Activated B cell treated with CpG ODN at 0.5 μM for 24 hours (primary cell): ENCODE data around the gene LNX2. TPM values are rescaled to one million over a fixed set of nuclear protein-coding genes. Genes with fewer than 3 reads are reported as not detected.

ENCODE experiments used
- ATAC-seq: fragments of 200-7000 bp; cut with Tn5 transposase; one replicate; pipeline ENCODE4 v1.10.0; 2021; ENCODE audit warnings: low read depth, mild to moderate bottlenecking, moderate library complexity
- CTCF ChIA-PET: fragments of 350-600 bp; sonication (Branson Sonifier 250); formaldehyde crosslinking; loops from one replicate; lab custom pipeline; 2021; ENCODE audit warnings: antibody characterized with exemption; lab: Charles Lee
- POLR2A ChIA-PET: fragments of 350-600 bp; sonication (Branson Sonifier 250); formaldehyde crosslinking; loops from one replicate; lab custom pipeline; 2021; ENCODE audit warnings: antibody characterized with exemption; lab: Charles Lee
- DNase-seq: peaks from one replicate; pipeline ENCODE4 v3.0.0; 2022
- H3K27ac Mint-ChIP-seq: one replicate; pipeline ENCODE4 v1.8.0; 2020; ENCODE audit warnings: mixed read lengths
- H3K27me3 Mint-ChIP-seq: one replicate; pipeline ENCODE4 v1.8.0; 2021; ENCODE audit warnings: mixed read lengths
- H3K36me3 Mint-ChIP-seq: one replicate; pipeline ENCODE4 v1.8.0; 2021; ENCODE audit warnings: low read depth, mixed read lengths
- H3K4me1 Mint-ChIP-seq: one replicate; pipeline ENCODE4 v1.8.0; 2021; ENCODE audit warnings: mixed read lengths
- H3K4me3 Mint-ChIP-seq: one replicate; pipeline ENCODE4 v1.8.0; 2020; ENCODE audit warnings: mild to moderate bottlenecking, mixed read lengths
- H3K9me3 Mint-ChIP-seq: one replicate; pipeline ENCODE4 v1.8.0; 2020; ENCODE audit warnings: mixed read lengths
- CTCF ChIP-seq: fragments of 200-600 bp; IDR thresholded peaks from one replicate; pipeline ENCODE4 v1.8.0; 2022; ENCODE audit warnings: antibody characterized with exemption, mild to moderate bottlenecking
- intact Hi-C: fragments of 100-400 bp; cut with micrococcal nuclease; formaldehyde crosslinking; loops from one replicate; pipeline ENCODE4 v1.15.1; 2024
- total RNA-seq: library from RNA; stranded (reverse); gene quantifications from 2 replicates; pipeline ENCODE4 v1.2.3, GENCODE V29; 2022

Gene LNX2
- total RNA-seq, 1 donor from 2014 or later: 7.1 TPM

DNA sequence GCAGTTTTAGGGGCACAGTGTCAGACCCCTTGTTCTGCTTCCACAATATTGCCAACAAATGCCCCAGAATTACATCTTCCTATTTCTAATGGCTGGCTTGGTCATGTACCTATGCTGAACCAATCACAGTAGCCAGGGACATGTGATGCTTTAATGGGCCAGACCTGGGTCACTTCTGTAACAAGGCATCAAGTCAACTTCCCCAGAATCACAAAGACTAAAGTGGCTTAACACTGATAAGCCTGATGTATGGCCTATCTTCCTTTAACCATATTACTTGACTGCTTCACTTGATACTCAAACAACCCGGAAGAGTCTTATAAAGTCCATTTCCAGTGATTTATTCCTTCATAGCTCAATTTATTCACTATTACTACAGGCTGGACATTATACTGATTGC lies 19.6 kb downstream of the LNX2 start:
- Mint-ChIP-seq H3K36me3 (no peaks in the 10 kb centered on the region), H3K4me3 (no peak overlapping the region), H3K4me1 (peaks cover 23% of the 10 kb centered on the region), H3K9me3 (no peaks in the 10 kb centered on the region), H3K27me3 (no peaks in the 10 kb centered on the region), H3K27ac (no peak overlapping the region)
- no peak for ATAC-seq
- ChIA-PET CTCF (no interaction called here), POLR2A (interaction anchor here (1.5 kb wide), 1 partner anchor 20 kb away, joined by 5 read pairs; the partner anchor contains the start of gene LNX2)
- DNase-seq: no peak
- intact Hi-C loops: no loop called here
- no peak for TF ChIP-seq CTCF

- H3K4me3 Mint-ChIP-seq: no peak overlapping the region
- no peak for ATAC-seq
- CTCF ChIA-PET: no interaction called here
- H3K36me3 Mint-ChIP-seq: no peaks in the 10 kb centered on the region
- no peaks in the 10 kb centered on the region for H3K9me3 Mint-ChIP-seq
- no peak for TF ChIP-seq CTCF
- intact Hi-C loops: no loop called here
- no peak overlapping the region for H3K27ac Mint-ChIP-seq
- H3K4me1 Mint-ChIP-seq: peaks cover 16% of the 10 kb centered on the region
- H3K27me3 Mint-ChIP-seq: no peaks in the 10 kb centered on the region
- DNase-seq: no peak
- POLR2A ChIA-PET: no interaction called here
Measured at GRCh38 chr13:27599845-27600553, 20.3 kb downstream of the LNX2 start.

- Mint-ChIP-seq H3K9me3 (no peaks in the 10 kb centered on the region), H3K4me1 (peaks cover 14% of the 10 kb centered on the region), H3K4me3 (no peak overlapping the region), H3K36me3 (no peaks in the 10 kb centered on the region), H3K27me3 (no peaks in the 10 kb centered on the region), H3K27ac (no peak overlapping the region)
- ChIA-PET POLR2A (no interaction called here), CTCF (no interaction called here)
- TF ChIP-seq CTCF: no peak
- intact Hi-C loops: no loop called here
- ATAC-seq (no peak), DNase-seq (no peak)
Measured at GRCh38 chr13:27599096-27599495, 21.2 kb downstream of the LNX2 start.

GRCh38 chr13:27595055-27595811 lies 25.1 kb downstream of the LNX2 start:
- H3K27ac Mint-ChIP-seq: no peak overlapping the region
- ATAC-seq (peak; percentile 64), DNase-seq (no peak)
- intact Hi-C loops: loop anchor here (2.0 kb wide), 1 partner anchor 14 kb away; no protein-coding TSS in a partner anchor
- no peaks in the 10 kb centered on the region for H3K27me3 Mint-ChIP-seq
- ChIA-PET CTCF (no interaction called here), POLR2A (interaction anchor here (0.7 kb wide), 1 partner anchor 18 kb away, joined by 4 read pairs; no protein-coding TSS in a partner anchor)
- TF ChIP-seq CTCF: no peak
- H3K36me3 Mint-ChIP-seq: no peaks in the 10 kb centered on the region
- no peak overlapping the region for H3K4me3 Mint-ChIP-seq
- H3K9me3 Mint-ChIP-seq: no peaks in the 10 kb centered on the region
- no peaks in the 10 kb centered on the region for H3K4me1 Mint-ChIP-seq

GRCh38 chr13:27593267-27593666 lies 27.1 kb downstream of the LNX2 start:
- intact Hi-C loops: no loop called here
- H3K4me1 Mint-ChIP-seq: no peaks in the 10 kb centered on the region
- H3K27me3 Mint-ChIP-seq: no peaks in the 10 kb centered on the region
- no peak for TF ChIP-seq CTCF
- POLR2A ChIA-PET: no interaction called here
- ATAC-seq (no peak), DNase-seq (no peak)
- CTCF ChIA-PET: no interaction called here
- H3K36me3 Mint-ChIP-seq: peaks cover 2% of the 10 kb centered on the region
- H3K27ac Mint-ChIP-seq: no peak overlapping the region
- peaks cover 2% of the 10 kb centered on the region for H3K9me3 Mint-ChIP-seq
- H3K4me3 Mint-ChIP-seq: no peak overlapping the region
